Lung (tissue), 12 donors: ENCODE results near the gene TLK2. TPM values are rescaled to one million over a fixed set of nuclear protein-coding genes. Genes with fewer than 3 reads are reported as not detected.

Source experiments
- ATAC-seq: fragments of 200-7000 bp; cut with Tn5 transposase; one replicate; pipeline ENCODE4 v1.9.1; 2020; ENCODE audit warnings: moderate number of reproducible peaks; ENCODE audit not compliant: insufficient read depth, low FRiP score
- DNase-seq, 3 donors: peaks; one replicate each; pipeline ENCODE4 v3.0.0-alpha.2; 2013 to 2017
- H3K27ac ChIP-seq, 2 donors: one replicate each; pipeline ENCODE4 v1.5.1; 2013; ENCODE audit warnings: mild to moderate bottlenecking in 2 of 2, moderate library complexity in 2 of 2, control low read depth in 1 of 2, inconsistent platforms in 1 of 2, low read depth in 1 of 2, low read length in 1 of 2
- H3K27me3 ChIP-seq, 3 donors: one replicate each; pipeline ENCODE4 v1.5.1; 2013; ENCODE audit warnings: low read length in 2 of 3; ENCODE audit not compliant: control insufficient read depth in 3 of 3, insufficient read depth in 3 of 3
- H3K36me3 ChIP-seq, 4 donors: one replicate each; pipeline ENCODE4 v1.5.1; 2013; ENCODE audit warnings: low read length in 4 of 4, mild to moderate bottlenecking in 1 of 4, moderate library complexity in 1 of 4; ENCODE audit not compliant: control insufficient read depth in 4 of 4, insufficient read depth in 4 of 4
- H3K4me1 ChIP-seq, 5 donors: one replicate each; pipeline ENCODE4 v1.5.1; 2013; ENCODE audit warnings: low read length in 5 of 5, mild to moderate bottlenecking in 2 of 5, moderate library complexity in 1 of 5; ENCODE audit not compliant: control insufficient read depth in 5 of 5, insufficient read depth in 5 of 5
- H3K4me3 ChIP-seq: one replicate; pipeline ENCODE4 v1.5.1; 2013; ENCODE audit warnings: mild to moderate bottlenecking, control low read depth, moderate library complexity
- H3K9ac ChIP-seq, 2 donors: one replicate each; pipeline ENCODE4 v1.5.1; 2013; ENCODE audit warnings: low read length in 2 of 2, control low read depth in 1 of 2; ENCODE audit not compliant: insufficient read depth in 1 of 2
- H3K9me3 ChIP-seq, 4 donors: one replicate each; pipeline ENCODE4 v1.5.1; 2013; ENCODE audit warnings: low read length in 3 of 4, mild to moderate bottlenecking in 1 of 4, moderate library complexity in 1 of 4; ENCODE audit not compliant: control insufficient read depth in 4 of 4, insufficient read depth in 3 of 4
- WGBS, 2 donors: extraction: QIAGEN DNeasy Blood & Tissue Kit; methylation state at CpG; one replicate each; pipeline ENCODE4 v1.1.7; 2013; 5-methylcytosine and 5-hydroxymethylcytosine counted together
- polyA plus RNA-seq, 2 donors: library from polyadenylated mRNA; stranded (reverse); fragments of 200-250 nt; gene quantifications; one replicate each; pipeline ENCODE4 v1.2.1, GENCODE V29; 2013
- total RNA-seq, 2 donors: library from RNA; depleted of rRNA in 1 of 2; stranded (reverse); fragments of >200 nt in 1 of 2; gene quantifications; one replicate each; pipeline ENCODE4 v1.2.1, GENCODE V29; 2014 to 2021
- TF ChIP-seq, protein P1 (sequence below): IDR thresholded peaks from 2 replicates; pipeline ENCODE4 v1.5.1; 2012; ENCODE audit warnings: mild to moderate bottlenecking; ENCODE audit errors: control extremely low read depth, extremely low read depth
- donor health status: control.
- donor health status: control.
- donor health status: Bipolar disorder and iron deficiency.
- donor health status: healthy.
- donor health status: DM: yes; HTN: yes; CAD: no.

The TLK2 gene
- total and polyA plus RNA-seq, 4 donors = 11.6 to 87.7 (median 26.0) TPM

DNA sequence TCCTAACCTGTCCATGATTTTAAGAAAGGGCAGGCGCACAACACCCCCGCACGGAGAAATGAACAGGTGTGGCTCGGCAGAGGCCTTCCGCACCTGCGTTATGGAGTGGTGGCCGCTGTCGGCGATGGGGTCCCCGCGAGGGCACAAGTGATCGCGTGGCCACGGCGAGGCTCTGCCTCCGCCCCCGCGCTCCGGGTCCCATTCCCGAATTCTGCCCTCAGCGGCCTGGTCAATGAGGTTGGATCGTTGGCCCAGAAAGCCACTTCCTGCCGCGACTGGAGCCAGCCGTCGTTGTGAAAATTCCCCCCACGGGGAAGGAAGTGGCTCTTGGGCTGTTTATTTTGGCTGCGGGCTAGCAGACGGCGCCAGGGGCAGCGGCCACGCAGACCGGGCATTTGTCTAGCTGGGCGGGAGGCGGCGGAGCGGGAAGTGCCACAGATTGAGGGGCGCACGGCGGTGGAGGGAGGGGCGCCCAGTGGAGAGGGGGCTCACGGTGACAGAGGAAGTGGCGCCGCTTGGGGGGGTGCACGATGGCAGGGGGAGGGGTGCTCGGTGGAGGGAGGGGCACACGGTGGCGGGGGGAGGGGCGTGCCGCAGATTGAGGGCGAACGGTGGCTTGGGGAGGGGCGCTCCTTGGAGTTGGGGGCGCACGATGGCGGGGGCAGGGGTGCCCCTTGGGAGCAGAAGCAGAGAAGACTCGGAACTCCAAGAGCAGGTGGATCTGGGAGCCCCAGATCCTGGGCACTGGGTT lies 173.8 kb downstream of the TLK2 start:
- Histone ChIP-seq H3K9ac (peak overlapping the region in 1 of 2 donors; percentile 43), H3K27ac (peak overlapping the region in 1 of 2 donors; percentile 90), H3K27me3 (no peaks in the 10 kb centered on the region), H3K36me3 (peaks cover 0 to 4% (median under 1%) of the 10 kb centered on the region in 4 donors), H3K4me1 (peaks cover 0 to 55% (median 35%) of the 10 kb centered on the region in 5 donors), H3K9me3 (no peaks in the 10 kb centered on the region), H3K4me3 (peak overlapping the region; percentile 12)
- 2 to 4% methylated on average over 53 to 57 of the region's 57 CpGs for WGBS, 2 donors
- TF ChIP-seq, protein P1, sequence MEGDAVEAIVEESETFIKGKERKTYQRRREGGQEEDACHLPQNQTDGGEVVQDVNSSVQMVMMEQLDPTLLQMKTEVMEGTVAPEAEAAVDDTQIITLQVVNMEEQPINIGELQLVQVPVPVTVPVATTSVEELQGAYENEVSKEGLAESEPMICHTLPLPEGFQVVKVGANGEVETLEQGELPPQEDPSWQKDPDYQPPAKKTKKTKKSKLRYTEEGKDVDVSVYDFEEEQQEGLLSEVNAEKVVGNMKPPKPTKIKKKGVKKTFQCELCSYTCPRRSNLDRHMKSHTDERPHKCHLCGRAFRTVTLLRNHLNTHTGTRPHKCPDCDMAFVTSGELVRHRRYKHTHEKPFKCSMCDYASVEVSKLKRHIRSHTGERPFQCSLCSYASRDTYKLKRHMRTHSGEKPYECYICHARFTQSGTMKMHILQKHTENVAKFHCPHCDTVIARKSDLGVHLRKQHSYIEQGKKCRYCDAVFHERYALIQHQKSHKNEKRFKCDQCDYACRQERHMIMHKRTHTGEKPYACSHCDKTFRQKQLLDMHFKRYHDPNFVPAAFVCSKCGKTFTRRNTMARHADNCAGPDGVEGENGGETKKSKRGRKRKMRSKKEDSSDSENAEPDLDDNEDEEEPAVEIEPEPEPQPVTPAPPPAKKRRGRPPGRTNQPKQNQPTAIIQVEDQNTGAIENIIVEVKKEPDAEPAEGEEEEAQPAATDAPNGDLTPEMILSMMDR = no peak
- DNase-seq (peak; percentile 73 to 84 (median 77)), ATAC-seq (peak; percentile 73)

DNA sequence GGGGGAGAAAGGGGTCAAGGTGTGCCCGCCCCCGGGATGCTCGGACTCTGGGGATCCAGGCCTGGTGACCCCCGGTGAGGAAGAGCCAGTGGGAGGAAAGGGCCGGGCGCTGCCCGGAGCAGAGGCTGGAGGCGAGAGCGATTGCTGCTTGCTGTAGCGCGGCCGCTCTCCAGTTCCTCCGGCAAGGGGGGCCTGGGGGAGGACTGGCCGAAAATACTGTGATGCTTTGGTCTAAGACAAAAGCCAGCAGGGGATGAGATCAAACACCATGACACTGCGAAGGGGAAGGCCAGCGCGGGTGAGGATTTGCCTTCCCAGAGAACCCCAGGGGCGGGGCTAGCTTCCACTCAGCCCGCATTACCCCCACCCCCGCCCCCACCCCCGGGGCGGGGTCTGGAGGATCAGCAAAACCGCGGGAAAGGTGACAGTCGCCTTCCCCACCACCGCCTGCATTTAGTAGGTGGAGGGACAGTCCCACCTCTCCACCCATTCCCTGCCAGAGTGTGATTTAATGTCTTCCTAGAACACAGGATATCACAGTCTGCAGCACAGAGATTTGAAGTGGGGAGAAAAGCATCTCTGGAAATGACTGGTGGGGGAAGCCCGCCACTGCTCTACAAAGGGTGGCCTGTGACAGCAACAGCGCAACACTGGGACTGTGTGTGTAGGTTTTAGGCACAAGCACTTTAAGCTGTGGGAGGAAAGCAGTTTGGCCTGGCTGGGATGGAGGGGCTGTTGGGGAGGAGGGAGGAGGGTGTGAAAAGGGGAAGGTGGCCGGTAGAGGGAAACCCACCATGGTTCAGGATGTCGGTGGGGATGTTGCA lies 174.6 kb downstream of the TLK2 start:
- peak; percentile 54 for ATAC-seq

DNA sequence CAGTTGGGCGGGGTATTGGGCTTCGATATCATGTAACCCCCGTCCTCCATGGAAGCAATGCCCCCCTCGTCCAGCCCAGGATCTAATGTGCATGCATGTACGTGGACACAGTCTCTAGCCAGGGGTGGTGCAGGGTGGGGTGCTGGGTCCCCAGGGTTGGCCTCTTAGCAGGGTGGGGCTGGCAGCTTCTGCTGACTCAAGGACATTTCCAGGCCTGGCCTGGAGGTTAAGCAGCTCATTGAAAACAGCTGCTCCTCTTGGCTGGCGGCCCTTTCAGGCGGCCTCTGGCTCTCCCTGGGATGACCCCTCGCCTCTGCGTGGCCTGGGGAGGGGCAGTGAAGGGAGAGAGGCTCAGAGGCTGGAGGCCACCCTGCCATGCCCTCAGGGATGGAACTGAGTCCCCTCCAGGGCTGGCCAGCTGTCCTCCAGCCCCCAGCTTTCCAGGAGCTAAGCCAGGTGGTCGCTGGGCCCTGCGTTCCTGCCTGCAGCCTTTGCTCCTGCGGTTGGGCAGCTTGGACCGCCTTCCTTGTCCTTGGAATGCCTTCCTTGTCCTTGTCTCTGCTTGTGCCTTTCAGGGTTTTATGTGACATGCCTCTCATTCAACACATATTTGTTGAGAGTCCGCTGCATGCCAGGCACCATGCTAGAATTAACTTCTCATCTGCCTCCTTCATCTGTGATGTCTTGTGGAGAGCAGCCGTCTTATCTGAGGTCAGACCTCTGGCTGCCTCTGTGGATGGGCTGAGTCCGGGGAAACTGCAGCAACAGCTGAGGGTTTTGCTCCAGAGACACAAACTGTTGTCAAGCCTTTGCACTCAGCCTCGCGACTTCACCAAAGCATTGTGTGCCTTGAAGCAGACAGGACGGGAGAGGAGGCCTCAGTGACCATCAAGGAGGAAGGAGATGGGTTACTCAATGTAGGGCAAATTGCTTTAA lies 175.5 kb downstream of the TLK2 start:
- TF ChIP-seq, protein P1 = no peak
- peak overlapping the region in 1 of 2 donors; percentile 54 for H3K27ac ChIP-seq
- WGBS, 2 donors = 32 to 43% methylated on average over 18 to 19 of the region's 19 CpGs
- peaks cover 0 to 10% (median 2%) of the 10 kb centered on the region in 4 donors for H3K36me3 ChIP-seq
- H3K4me1 ChIP-seq = peaks cover 0 to 55% (median 32%) of the 10 kb centered on the region in 5 donors
- no peak overlapping the region for H3K4me3 ChIP-seq
- ATAC-seq (no peak), DNase-seq (peak; percentile 85 to 91 (median 88))
- H3K9ac ChIP-seq = no peak overlapping the region
- no peaks in the 10 kb centered on the region for H3K9me3 ChIP-seq
- no peaks in the 10 kb centered on the region for H3K27me3 ChIP-seq

More for the DNA sequence above, 174.6 kb downstream of the TLK2 start:
- Histone ChIP-seq H3K4me1 (peaks cover 0 to 59% (median 40%) of the 10 kb centered on the region in 5 donors), H3K36me3 (peaks cover 0 to 7% (median 0%) of the 10 kb centered on the region in 4 donors), H3K27ac (peak overlapping the region in 1 of 2 donors; percentile 90), H3K9me3 (no peaks in the 10 kb centered on the region), H3K9ac (peak overlapping the region in 1 of 2 donors; percentile 43), H3K4me3 (no peak overlapping the region), H3K27me3 (no peaks in the 10 kb centered on the region)
- WGBS, 2 donors = 1 to 2% methylated on average over 30 of the region's 30 CpGs
- TF ChIP-seq, protein P1 = no peak
- DNase-seq = peak; percentile 80 to 85 (median 81)
